Right atrium auricular region (tissue), 2 donors: ENCODE measurements around the gene C14orf93. TPM values are rescaled to one million over a fixed set of nuclear protein-coding genes. Genes with fewer than 3 reads are reported as not detected.
A peak's percentile ranks its signal among the peaks of the same experiment; 100 is the strongest.

Experiments used
- DNase-seq: peaks from one replicate; pipeline ENCODE4 v3.0.0-alpha.2; 2019; ENCODE audit warnings: low spot score
- H3K27ac ChIP-seq, 2 donors: fragments of 200-600 bp; sonication (generic); 1 replicate in 1 of 2; 2 replicates in 1 of 2; pipeline ENCODE4 v1.5.1; 2016 to 2019
- H3K27me3 ChIP-seq, 2 donors: fragments of 200-600 bp; sonication (generic); one replicate each; pipeline versions ENCODE4 v1.5.1 to v1.6.0; 2017 to 2019
- H3K36me3 ChIP-seq: fragments of 200-600 bp; sonication (generic); one replicate; pipeline ENCODE4 v1.5.1; 2016
- H3K4me1 ChIP-seq, 2 donors: fragments of 200-600 bp; sonication (generic); one replicate each; pipeline versions ENCODE4 v1.5.1 to v1.6.0; 2017 to 2019
- H3K4me3 ChIP-seq, 2 donors: fragments of 200-600 bp; sonication (generic); 1 replicate in 1 of 2; 2 replicates in 1 of 2; pipeline ENCODE4 v1.5.1; 2017 to 2019; ENCODE audit warnings: mild to moderate bottlenecking in 1 of 2, moderate library complexity in 1 of 2
- H3K9me3 ChIP-seq, 2 donors: fragments of 200-600 bp; sonication (generic); one replicate each; pipeline ENCODE4 v1.5.1; 2019
- total RNA-seq, 2 donors: library from RNA; depleted of rRNA; stranded (reverse); fragments of >200 nt; gene quantifications; one replicate each; pipeline ENCODE4 v1.1.0, GENCODE V29; 2016
- TF ChIP-seq, protein P1 (sequence below), 2 donors: fragments of 200-600 bp; sonication (generic); IDR thresholded peaks; one replicate each; pipeline ENCODE4 v1.5.1; 2019; ENCODE audit warnings: antibody characterized with exemption in 2 of 2

The C14orf93 gene
- total RNA-seq, 2 donors from 2014 or later: 5.0 to 6.8 TPM

DNA sequence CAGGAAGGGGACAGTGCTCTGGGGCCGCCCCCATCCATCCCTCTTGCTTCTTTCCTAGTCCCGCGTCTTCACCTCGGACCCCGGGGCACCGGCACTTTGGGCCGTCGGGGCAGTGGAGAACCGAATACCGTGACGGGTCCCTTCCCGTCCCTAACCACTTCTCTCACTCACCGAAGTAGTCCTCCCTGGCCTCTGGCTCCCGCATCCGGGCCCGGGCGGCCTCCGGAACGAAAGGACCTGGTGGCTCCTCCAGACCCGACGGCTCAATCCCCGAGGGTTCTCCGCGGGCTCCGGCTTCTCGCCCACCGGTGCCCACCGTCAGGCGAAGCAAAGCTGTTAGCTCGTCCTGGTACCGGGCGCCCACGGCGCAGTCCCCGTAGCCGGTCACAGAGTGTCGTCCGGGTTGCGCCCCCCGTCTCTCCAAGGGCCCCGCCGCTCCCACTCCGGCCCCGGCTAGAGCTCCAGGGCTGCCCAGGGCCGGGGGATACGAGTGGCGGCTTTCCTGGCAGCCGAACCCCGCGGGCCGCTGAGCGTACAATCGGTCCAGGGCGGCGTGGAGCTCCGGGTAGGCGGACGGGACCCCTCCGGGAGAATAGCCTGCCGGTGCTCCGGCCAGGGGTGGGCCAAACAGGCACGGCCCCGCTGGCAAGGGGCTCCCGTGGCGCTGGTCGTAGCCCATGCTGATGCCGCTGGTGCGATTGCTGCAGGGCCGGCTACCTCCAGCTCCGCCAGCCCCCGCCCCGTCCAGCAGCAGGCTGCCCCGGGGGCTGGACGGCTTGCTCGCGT, 28.7 kb downstream of the C14orf93 start:
- no peak for DNase-seq
- no peaks in the 10 kb centered on the region for H3K27me3 ChIP-seq
- peak overlapping the region; percentile 75 to 80 for H3K27ac ChIP-seq
- peaks cover 0 to 68% of the 10 kb centered on the region in 2 donors for H3K4me1 ChIP-seq
- TF ChIP-seq, protein P1, sequence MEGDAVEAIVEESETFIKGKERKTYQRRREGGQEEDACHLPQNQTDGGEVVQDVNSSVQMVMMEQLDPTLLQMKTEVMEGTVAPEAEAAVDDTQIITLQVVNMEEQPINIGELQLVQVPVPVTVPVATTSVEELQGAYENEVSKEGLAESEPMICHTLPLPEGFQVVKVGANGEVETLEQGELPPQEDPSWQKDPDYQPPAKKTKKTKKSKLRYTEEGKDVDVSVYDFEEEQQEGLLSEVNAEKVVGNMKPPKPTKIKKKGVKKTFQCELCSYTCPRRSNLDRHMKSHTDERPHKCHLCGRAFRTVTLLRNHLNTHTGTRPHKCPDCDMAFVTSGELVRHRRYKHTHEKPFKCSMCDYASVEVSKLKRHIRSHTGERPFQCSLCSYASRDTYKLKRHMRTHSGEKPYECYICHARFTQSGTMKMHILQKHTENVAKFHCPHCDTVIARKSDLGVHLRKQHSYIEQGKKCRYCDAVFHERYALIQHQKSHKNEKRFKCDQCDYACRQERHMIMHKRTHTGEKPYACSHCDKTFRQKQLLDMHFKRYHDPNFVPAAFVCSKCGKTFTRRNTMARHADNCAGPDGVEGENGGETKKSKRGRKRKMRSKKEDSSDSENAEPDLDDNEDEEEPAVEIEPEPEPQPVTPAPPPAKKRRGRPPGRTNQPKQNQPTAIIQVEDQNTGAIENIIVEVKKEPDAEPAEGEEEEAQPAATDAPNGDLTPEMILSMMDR (IDR thresholded peaks at IDR 0.05): no peak
- H3K4me3 ChIP-seq: peak overlapping the region; percentile 62 to 82
- no peaks in the 10 kb centered on the region for H3K9me3 ChIP-seq
- no peaks in the 10 kb centered on the region for H3K36me3 ChIP-seq

GRCh38 chr14:22980672-22981089, 29.3 kb downstream of the C14orf93 start:
- Histone ChIP-seq H3K4me1 (peaks cover 0 to 68% of the 10 kb centered on the region in 2 donors), H3K27me3 (no peaks in the 10 kb centered on the region), H3K36me3 (no peaks in the 10 kb centered on the region), H3K9me3 (no peaks in the 10 kb centered on the region), H3K4me3 (peak overlapping the region; percentile 62 to 82), H3K27ac (peak overlapping the region; percentile 75 to 80)
- TF ChIP-seq, protein P1 (IDR thresholded peaks at IDR 0.05): no peak
- DNase-seq: no peak

- no peak for DNase-seq
- no peaks in the 10 kb centered on the region for H3K36me3 ChIP-seq
- peaks cover 0 to 68% of the 10 kb centered on the region in 2 donors for H3K4me1 ChIP-seq
- H3K4me3 ChIP-seq: peak overlapping the region; percentile 62 to 82
- H3K27ac ChIP-seq: peak overlapping the region; percentile 75 to 80
- H3K27me3 ChIP-seq: no peaks in the 10 kb centered on the region
- TF ChIP-seq, protein P1 (IDR thresholded peaks at IDR 0.05): no peak
- H3K9me3 ChIP-seq: no peaks in the 10 kb centered on the region
Observed at GRCh38 chr14:22979748-22980392, 30.1 kb downstream of the C14orf93 start.

DNA sequence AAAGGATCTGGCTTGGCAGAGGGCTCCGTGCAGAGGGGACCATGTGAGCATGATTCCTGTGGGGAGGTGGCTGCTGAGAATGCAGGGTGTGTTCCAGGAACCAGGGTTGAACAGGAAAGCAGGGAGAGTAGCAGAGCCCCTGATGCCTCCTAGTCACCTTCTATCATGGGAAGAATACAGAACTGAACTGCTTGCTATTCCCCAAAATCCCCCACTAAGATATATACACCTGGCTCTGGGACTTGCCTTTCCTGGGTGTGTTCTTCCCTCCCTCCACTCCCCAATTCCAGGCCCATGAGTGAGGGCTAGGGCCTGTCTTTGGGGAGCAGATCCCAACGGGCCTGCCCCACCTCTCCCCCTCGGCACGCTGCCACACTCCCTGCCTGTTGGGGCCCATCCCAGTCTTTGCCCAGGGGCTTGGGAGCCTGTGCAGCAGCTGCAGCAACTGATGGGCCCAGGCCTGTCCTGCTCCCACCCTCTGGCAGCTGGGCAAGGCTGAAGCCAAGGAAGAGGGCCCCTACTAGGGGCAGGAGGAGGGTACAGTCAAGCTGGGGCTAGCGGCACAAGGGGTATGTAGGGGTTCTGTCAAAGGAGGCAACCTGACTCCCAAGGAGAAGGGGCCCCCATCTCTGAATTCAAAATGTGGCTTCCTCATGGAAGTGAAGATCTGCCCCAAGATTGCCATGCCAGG, 30.8 kb downstream of the C14orf93 start:
- DNase-seq: no peak
- TF ChIP-seq, protein P1 (IDR thresholded peaks at IDR 0.05): no peak
- peak overlapping the region in 1 of 2 donors; percentile 75 for H3K27ac ChIP-seq
- H3K27me3 ChIP-seq: no peaks in the 10 kb centered on the region
- H3K9me3 ChIP-seq: no peaks in the 10 kb centered on the region
- H3K36me3 ChIP-seq: no peaks in the 10 kb centered on the region
- H3K4me1 ChIP-seq: peaks cover 0 to 70% of the 10 kb centered on the region in 2 donors
- no peak overlapping the region for H3K4me3 ChIP-seq

DNA sequence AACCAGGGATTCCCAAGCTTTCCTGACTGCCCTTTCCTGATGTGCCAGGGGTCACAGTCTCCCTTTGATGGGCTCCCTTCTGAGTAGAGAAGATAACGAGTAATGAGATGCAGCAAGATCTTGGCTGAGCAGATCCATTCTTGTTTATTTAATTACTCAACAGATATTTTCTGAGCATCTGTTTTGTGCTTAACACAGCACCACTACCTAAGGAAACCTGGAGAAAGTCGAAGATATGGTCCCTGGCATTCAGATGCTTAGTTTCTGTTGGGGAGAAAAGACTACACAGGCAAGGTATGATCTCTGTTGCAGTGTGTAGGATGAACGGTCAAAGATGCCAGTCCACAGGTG, 31.5 kb downstream of the C14orf93 start:
- DNase-seq: no peak
- Histone ChIP-seq H3K4me3 (no peak overlapping the region), H3K9me3 (no peaks in the 10 kb centered on the region), H3K36me3 (no peaks in the 10 kb centered on the region), H3K4me1 (peaks cover 0 to 72% of the 10 kb centered on the region in 2 donors), H3K27me3 (no peaks in the 10 kb centered on the region), H3K27ac (peak overlapping the region; percentile 47 to 75)
- TF ChIP-seq, protein P1 (IDR thresholded peaks at IDR 0.05): no peak
